IMR-90 (cell line): Measurements from ENCODE around the gene MYCBP2. TPM values are rescaled to one million over a fixed set of nuclear protein-coding genes. Genes with fewer than 3 reads are reported as not detected.

Experiments
- ATAC-seq: fragments of 200-7000 bp; cut with Tn5 transposase; 2 replicates; pipeline ENCODE4 v1.9.1; 2020; ENCODE audit warnings: low read depth, mild to moderate bottlenecking, moderate library complexity
- BruUV-seq: library from RNA; stranded (reverse); fragments of 400-500 nt; replicated peaks from 2 replicates; lab custom pipeline; 2021; lab: Mats Ljungman, UMichigan
- CTCF ChIA-PET: fragments of 300-600 bp; formaldehyde crosslinking; extraction: SDS; loops from one replicate; lab custom pipeline; 2021; ENCODE audit warnings: antibody characterized with exemption; lab: Yijun Ruan, JAX
- POLR2A ChIA-PET: fragments of 300-600 bp; sonication (Branson Sonifier 250); formaldehyde crosslinking; loops from one replicate; lab custom pipeline; 2022; ENCODE audit warnings: antibody characterized with exemption; ENCODE audit not compliant: unreplicated experiment; lab: Charles Lee
- DNase-seq: peaks from one replicate; pipeline ENCODE4 v3.0.0; 2013
- H2AFZ ChIP-seq: replicated peaks from 2 replicates; pipeline ENCODE3; 2013; ENCODE audit warnings: low read length, mild to moderate bottlenecking; ENCODE audit not compliant: poor library complexity
- H2AK5ac ChIP-seq: 2 replicates; pipeline ENCODE4 v1.6.1; 2013; ENCODE audit warnings: low read depth, low read length, inconsistent platforms
- H2AK9ac ChIP-seq: replicated peaks from 2 replicates; pipeline ENCODE3; 2013; ENCODE audit warnings: mild to moderate bottlenecking, low read depth, low read length, moderate library complexity; ENCODE audit not compliant: poor library complexity
- H2BK120ac ChIP-seq: 2 replicates; pipeline ENCODE4 v1.6.1; 2013; ENCODE audit warnings: low read depth, low read length, inconsistent platforms
- H2BK15ac ChIP-seq: 3 replicates; pipeline ENCODE4 v1.6.1; 2013; ENCODE audit warnings: low read depth, low read length, inconsistent platforms
- H2BK20ac ChIP-seq: 2 replicates; pipeline ENCODE4 v1.6.1; 2013; ENCODE audit warnings: low read depth, mild to moderate bottlenecking, inconsistent platforms, low read length, moderate library complexity
- H2BK5ac ChIP-seq: 2 replicates; pipeline ENCODE4 v1.6.1; 2013; ENCODE audit warnings: mild to moderate bottlenecking, low read depth, low read length, inconsistent platforms; ENCODE audit not compliant: poor library complexity, severe bottlenecking
- H3K14ac ChIP-seq: replicated peaks from 2 replicates; pipeline ENCODE4 v1.6.1; 2013; ENCODE audit warnings: low read depth, low read length, inconsistent platforms
- H3K18ac ChIP-seq: 2 replicates; pipeline ENCODE4 v1.6.1; 2013; ENCODE audit warnings: low read depth, low read length, control low read depth
- H3K23ac ChIP-seq: 2 replicates; pipeline ENCODE4 v1.6.1; 2013; ENCODE audit warnings: low read depth, low read length, inconsistent platforms
- H3K27ac ChIP-seq: 2 replicates; pipeline ENCODE4 v1.5.1; 2013; ENCODE audit warnings: mild to moderate bottlenecking, control low read depth, low read length; ENCODE audit not compliant: insufficient read depth
- H3K27me3 ChIP-seq: 2 replicates; pipeline ENCODE4 v1.6.1; 2013; ENCODE audit warnings: low read length; ENCODE audit not compliant: control insufficient read depth, insufficient read depth
- H3K36me3 ChIP-seq: 2 replicates; pipeline ENCODE4 v1.6.1; 2013; ENCODE audit warnings: low read length, mixed read lengths; ENCODE audit not compliant: control insufficient read depth, insufficient read depth
- H3K4ac ChIP-seq: 2 replicates; pipeline ENCODE4 v1.6.1; 2013; ENCODE audit warnings: low read depth, low read length, inconsistent platforms
- H3K4me1 ChIP-seq: 2 replicates; pipeline ENCODE4 v1.6.1; 2013; ENCODE audit warnings: low read length, mixed read lengths; ENCODE audit not compliant: control insufficient read depth, insufficient read depth
- H3K4me2 ChIP-seq: 2 replicates; pipeline ENCODE4 v1.6.1; 2013; ENCODE audit warnings: low read depth, mild to moderate bottlenecking, control low read depth, low read length, moderate library complexity
- H3K4me3 ChIP-seq: 2 replicates; pipeline ENCODE4 v1.5.1; 2013; ENCODE audit warnings: low read depth, mild to moderate bottlenecking, control low read depth, low read length, moderate library complexity; ENCODE audit not compliant: insufficient read depth
- H3K56ac ChIP-seq: 2 replicates; pipeline ENCODE4 v1.6.1; 2013; ENCODE audit warnings: low read length, inconsistent platforms; ENCODE audit not compliant: insufficient read depth; ENCODE audit errors: extremely low read depth
- H3K79me1 ChIP-seq, 2 experiments: 2 replicates each; pipeline ENCODE4 v1.6.1; 2013; ENCODE audit warnings: low read length in 2 of 2, inconsistent platforms in 1 of 2, low read depth in 1 of 2
- H3K9ac ChIP-seq: 2 replicates; pipeline ENCODE4 v1.6.1; 2013; ENCODE audit warnings: low read depth, low read length, control low read depth
- H3K9me1 ChIP-seq: 2 replicates; pipeline ENCODE4 v1.6.1; 2013; ENCODE audit warnings: low read length, inconsistent platforms; ENCODE audit not compliant: insufficient read depth
- H3K9me3 ChIP-seq: 2 replicates; pipeline ENCODE4 v1.6.1; 2013; ENCODE audit warnings: low read length; ENCODE audit not compliant: control insufficient read depth, insufficient read depth
- H4K20me1 ChIP-seq: 2 replicates; pipeline ENCODE4 v1.6.1; 2013; ENCODE audit warnings: low read length, inconsistent platforms; ENCODE audit not compliant: insufficient read depth
- H4K5ac ChIP-seq: 2 replicates; pipeline ENCODE4 v1.6.1; 2013; ENCODE audit warnings: mild to moderate bottlenecking, low read depth, low read length, control low read depth
- H4K8ac ChIP-seq, 2 experiments: 2 replicates each; pipeline ENCODE4 v1.6.1; 2013; ENCODE audit warnings: low read depth in 2 of 2, low read length in 2 of 2, control low read depth in 1 of 2, inconsistent platforms in 1 of 2
- H4K91ac ChIP-seq: 2 replicates; pipeline ENCODE4 v1.6.1; 2013; ENCODE audit warnings: low read depth, low read length, inconsistent platforms; ENCODE audit not compliant: insufficient read depth
- CEBPB ChIP-seq: IDR thresholded peaks from 2 replicates; pipeline ENCODE4 v1.6.1; 2012; ENCODE audit warnings: low read depth, low read length, improper control_type of control experiment
- CHD1 ChIP-seq: IDR thresholded peaks from 2 replicates; pipeline ENCODE4 v1.6.1; 2012; ENCODE audit warnings: low read depth, low read length, improper control_type of control experiment
- CTCF ChIP-seq: conservative IDR thresholded peaks from 2 replicates; pipeline ENCODE4 v1.5.1; 2012; ENCODE audit warnings: mild to moderate bottlenecking, low read depth, low read length, improper control_type of control experiment
- FOS ChIP-seq: fragments of 150-350 bp; IDR thresholded peaks from 2 replicates; pipeline ENCODE4 v1.6.1; 2016; ENCODE audit warnings: low read depth, low read length
- MAFK ChIP-seq: IDR thresholded peaks from 2 replicates; pipeline ENCODE4 v1.6.1; 2012; ENCODE audit warnings: low read depth, low read length, improper control_type of control experiment
- MAZ ChIP-seq: IDR thresholded peaks from 2 replicates; pipeline ENCODE4 v1.6.1; 2012; ENCODE audit warnings: low read depth, mild to moderate bottlenecking, low read length, improper control_type of control experiment, moderate library complexity, borderline replicate concordance
- MXI1 ChIP-seq: IDR thresholded peaks from 2 replicates; pipeline ENCODE4 v1.6.1; 2012; ENCODE audit warnings: low read depth, mild to moderate bottlenecking, low read length, moderate library complexity, borderline replicate concordance
- NFE2L2 ChIP-seq: fragments of 150-350 bp; IDR thresholded peaks from 2 replicates; pipeline ENCODE4 v1.6.1; 2016; ENCODE audit warnings: low read depth, mild to moderate bottlenecking, low read length
- RAD21 ChIP-seq: IDR thresholded peaks from 2 replicates; pipeline ENCODE4 v1.6.1; 2012; ENCODE audit warnings: low read length, improper control_type of control experiment
- SMC3 ChIP-seq: fragments of 150-350 bp; IDR thresholded peaks from 2 replicates; pipeline ENCODE4 v1.6.1; 2016; ENCODE audit warnings: low read depth, mild to moderate bottlenecking, antibody characterized with exemption, low read length, moderate library complexity
- WGBS, 2 experiments: methylation state at CpG; one replicate each; pipeline versions ENCODE4 v1.1.5 to v1.1.7; 2013; ENCODE audit warnings: missing lambda C conversion rate in 2 of 2; ENCODE audit not compliant: insufficient read length in 1 of 2; ENCODE audit errors: extremely low coverage in 2 of 2; 5-methylcytosine and 5-hydroxymethylcytosine counted together
- dilution Hi-C: fragments of 300-500 bp; cut with HindIII; formaldehyde crosslinking; loops from one replicate; pipeline ENCODE4 v1.14.3; 2018; ENCODE audit warnings: low sequenced_read_pairs; ENCODE audit not compliant: unreplicated experiment
- in situ Hi-C: fragments of 300-500 bp; cut with MboI; formaldehyde crosslinking; loops from 3 replicates; pipeline ENCODE4 v1.14.3; 2019; ENCODE audit warnings: low sequenced_read_pairs, inconsistent platforms, mixed read lengths
- intact Hi-C: fragments of 100-400 bp; cut with micrococcal nuclease; formaldehyde crosslinking; loops from 2 replicates; pipeline ENCODE4 v1.10.0; 2022
- polyA plus RNA-seq, 3 experiments: library from polyadenylated mRNA; depleted of rRNA; stranded (reverse); fragments of >200 nt; gene quantifications; 2 replicates each; pipeline ENCODE4 v1.2.3, GENCODE V29; 2012; ENCODE audit warnings: low replicate concordance in 1 of 3
- total RNA-seq: library from RNA; depleted of rRNA; stranded (reverse); fragments of >200 nt; gene quantifications from 2 replicates; pipeline ENCODE4 v1.2.3, GENCODE V29; 2012
- TF ChIP-seq, protein P1 (sequence below): fragments of 150-350 bp; IDR thresholded peaks from 2 replicates; pipeline ENCODE4 v1.6.1; 2017; ENCODE audit warnings: mild to moderate bottlenecking, antibody characterized with exemption, low read length, low read depth

Gene MYCBP2
- total and polyA plus RNA-seq, 2 of the 4 experiments (the other 2 are of a cell fraction) = 20.1 to 43.2 TPM

DNA sequence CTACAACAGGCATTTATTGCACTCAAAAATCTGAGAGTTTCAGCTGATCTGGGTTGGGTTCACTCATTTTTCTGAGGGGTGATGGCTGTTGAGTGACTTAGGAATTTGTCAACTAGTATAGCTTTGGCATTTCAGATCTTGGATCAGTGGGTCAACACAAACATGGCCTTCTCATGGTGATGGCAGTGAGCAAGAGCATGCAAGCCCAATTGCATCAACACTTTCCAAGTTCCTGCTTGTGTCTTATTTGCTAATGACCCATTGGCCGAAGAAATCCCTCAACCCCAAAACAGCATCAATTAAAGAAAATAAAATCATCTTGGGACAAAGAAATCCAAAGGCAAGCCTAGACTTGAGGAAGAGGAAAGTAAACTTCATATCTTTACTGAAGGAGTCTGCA lies 23.9 kb upstream of the MYCBP2 start:
- in situ Hi-C loops = no loop called here

More for the DNA sequence above, 23.9 kb upstream of the MYCBP2 start:
- Histone ChIP-seq H3K14ac (no peak overlapping the region), H3K4me2 (no peak overlapping the region), H2BK15ac (no peak overlapping the region), H3K4me3 (no peak overlapping the region), H3K4ac (no peak overlapping the region), H2AK9ac (no peak overlapping the region), H4K8ac (no peak overlapping the region), H3K56ac (no peak overlapping the region), H2BK5ac (no peak overlapping the region), H3K27ac (no peak overlapping the region), H3K9me1 (no peaks in the 10 kb centered on the region), H3K23ac (no peak overlapping the region), H3K27me3 (peaks cover 7% of the 10 kb centered on the region), H2AFZ (no peak overlapping the region), H3K18ac (no peak overlapping the region), H3K79me1 (no peaks in the 10 kb centered on the region), H3K9me3 (no peaks in the 10 kb centered on the region), H3K9ac (no peak overlapping the region), H3K36me3 (no peaks in the 10 kb centered on the region), H2AK5ac (no peak overlapping the region), H4K20me1 (no peaks in the 10 kb centered on the region), H4K91ac (no peak overlapping the region), H4K5ac (no peak overlapping the region), H3K4me1 (no peaks in the 10 kb centered on the region), H2BK20ac (no peak overlapping the region), H2BK120ac (no peak overlapping the region)
- CTCF ChIA-PET = no interaction called here
- ATAC-seq = no peak
- WGBS, 2 experiments = no CpG with 5 or more reads among the region's 1 CpG
- TF ChIP-seq MXI1 (no peak), CHD1 (no peak), SMC3 (no peak), RAD21 (no peak), NFE2L2 (no peak), MAFK (no peak), CTCF (no peak), CEBPB (no peak), FOS (no peak), MAZ (no peak)
- TF ChIP-seq, protein P1, sequence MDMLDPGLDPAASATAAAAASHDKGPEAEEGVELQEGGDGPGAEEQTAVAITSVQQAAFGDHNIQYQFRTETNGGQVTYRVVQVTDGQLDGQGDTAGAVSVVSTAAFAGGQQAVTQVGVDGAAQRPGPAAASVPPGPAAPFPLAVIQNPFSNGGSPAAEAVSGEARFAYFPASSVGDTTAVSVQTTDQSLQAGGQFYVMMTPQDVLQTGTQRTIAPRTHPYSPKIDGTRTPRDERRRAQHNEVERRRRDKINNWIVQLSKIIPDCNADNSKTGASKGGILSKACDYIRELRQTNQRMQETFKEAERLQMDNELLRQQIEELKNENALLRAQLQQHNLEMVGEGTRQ = no peak
- DNase-seq = no peak
- dilution Hi-C loops (no loop called here), intact Hi-C loops (no loop called here)
- BruUV-seq = no TSS peak
- POLR2A ChIA-PET = no interaction called here
